HEK293 (cell line): ENCODE measurements around the gene ADIPOR2.

Source experiments
- CTCF ChIA-PET: fragments of 350-600 bp; formaldehyde crosslinking; extraction: SDS; loops from one replicate; lab custom pipeline; 2021; ENCODE audit warnings: antibody characterized with exemption; lab: Yijun Ruan, JAX
- POLR2A ChIA-PET: fragments of 300-600 bp; formaldehyde crosslinking; extraction: SDS; loops from one replicate; lab custom pipeline; 2020; ENCODE audit warnings: antibody characterized with exemption, inconsistent platforms; lab: Yijun Ruan, JAX
- H3K27ac ChIP-seq: fragments of 200-500 bp; sonication (Bioruptor generic); 2 replicates; pipeline ENCODE4 v1.5.1; 2014; ENCODE audit warnings: low read depth, low read length, control low read depth, inconsistent platforms; ENCODE audit errors: extremely low read depth
- H3K36me3 ChIP-seq, 2 experiments: fragments of 200-500 bp in 1 of 2; sonication (Bioruptor generic) in 1 of 2; 1 replicate in 1 of 2; 2 replicates in 1 of 2; pipeline ENCODE4 v1.5.1; 2014 to 2017; ENCODE audit warnings: inconsistent platforms in 2 of 2, low read length in 2 of 2; ENCODE audit not compliant: control insufficient read depth in 2 of 2, insufficient read depth in 1 of 2
- H3K4me1 ChIP-seq: fragments of 200-500 bp; sonication (Bioruptor generic); 2 replicates; pipeline ENCODE4 v1.5.1; 2014; ENCODE audit warnings: mild to moderate bottlenecking, low read length, inconsistent platforms; ENCODE audit not compliant: control insufficient read depth, insufficient read depth
- H3K4me3 ChIP-seq: 2 replicates; pipeline ENCODE4 v1.5.1; 2011; ENCODE audit warnings: low read depth, mild to moderate bottlenecking, control low read depth, low read length, moderate library complexity
- H3K9me3 ChIP-seq: fragments of 200-500 bp; sonication (Bioruptor generic); 2 replicates; pipeline ENCODE4 v1.5.1; 2014; ENCODE audit warnings: low read depth, low read length, inconsistent platforms; ENCODE audit not compliant: control insufficient read depth, insufficient read depth
- GLIS2 ChIP-seq: fragments of 450-650 bp; formaldehyde crosslinking; IDR thresholded peaks from 2 replicates; pipeline ENCODE4 v1.5.1; 2016; ENCODE audit warnings: missing biosample characterization, missing genetic modification characterization
- HOXD13 ChIP-seq: sonication (generic); formaldehyde crosslinking; IDR thresholded peaks from 2 replicates; pipeline ENCODE4 v1.8.0; 2022; ENCODE audit warnings: missing genetic modification reagents, borderline replicate concordance
- OVOL3 ChIP-seq: fragments of 450-650 bp; formaldehyde crosslinking; IDR thresholded peaks from 2 replicates; pipeline ENCODE4 v1.5.1; 2016; ENCODE audit warnings: missing biosample characterization, missing genetic modification characterization
- ZBTB8A ChIP-seq: fragments of 450-650 bp; formaldehyde crosslinking; IDR thresholded peaks from 2 replicates; pipeline ENCODE4 v1.5.1; 2016; ENCODE audit warnings: missing biosample characterization, missing genetic modification characterization
- ZNF10 ChIP-seq: fragments of 450-650 bp; formaldehyde crosslinking; IDR thresholded peaks from 2 replicates; pipeline ENCODE4 v1.5.1; 2017; ENCODE audit warnings: missing biosample characterization, missing genetic modification characterization
- ZNF138 ChIP-seq: fragments of 450-650 bp; formaldehyde crosslinking; IDR thresholded peaks from 2 replicates; pipeline ENCODE4 v1.5.1; 2016; ENCODE audit warnings: missing biosample characterization, missing genetic modification characterization, borderline replicate concordance
- ZNF274 ChIP-seq, 2 experiments: fragments of 200-500 bp in 1 of 2; fragments of 450-650 bp in 1 of 2; sonication (Bioruptor generic) in 1 of 2; formaldehyde crosslinking in 1 of 2; IDR thresholded peaks; 2 replicates each; pipeline versions ENCODE4 v1.5.1 to v1.6.1; 2014 to 2016; ENCODE audit warnings: borderline replicate concordance in 1 of 2, inconsistent platforms in 1 of 2, low read length in 1 of 2, missing biosample characterization in 1 of 2, missing genetic modification characterization in 1 of 2
- ZNF280C ChIP-seq: fragments of 450-650 bp; formaldehyde crosslinking; IDR thresholded peaks from 2 replicates; pipeline ENCODE4 v1.5.1; 2016; ENCODE audit warnings: missing biosample characterization, missing genetic modification characterization
- ZNF362 ChIP-seq: fragments of 450-650 bp; formaldehyde crosslinking; IDR thresholded peaks from 2 replicates; pipeline ENCODE4 v1.5.1; 2016; ENCODE audit warnings: missing biosample characterization, missing genetic modification characterization
- ZNF416 ChIP-seq: fragments of 450-650 bp; formaldehyde crosslinking; IDR thresholded peaks from 2 replicates; pipeline ENCODE4 v1.5.1; 2016; ENCODE audit warnings: missing biosample characterization, missing genetic modification characterization
- ZNF529 ChIP-seq: fragments of 450-650 bp; formaldehyde crosslinking; IDR thresholded peaks from 2 replicates; pipeline ENCODE4 v1.5.1; 2017; ENCODE audit warnings: missing genetic modification characterization, missing biosample characterization; ENCODE audit not compliant: insufficient replicate concordance
- ZNF530 ChIP-seq: fragments of 450-650 bp; formaldehyde crosslinking; IDR thresholded peaks from 2 replicates; pipeline ENCODE4 v1.5.1; 2016; ENCODE audit warnings: low read depth, missing biosample characterization, missing genetic modification characterization
- ZNF555 ChIP-seq: fragments of 450-650 bp; formaldehyde crosslinking; conservative IDR thresholded peaks from 2 replicates; pipeline ENCODE4 v1.5.1; 2017; ENCODE audit warnings: missing biosample characterization, mild to moderate bottlenecking, missing genetic modification characterization, inconsistent platforms
- ZNF561 ChIP-seq: fragments of 450-650 bp; IDR thresholded peaks from 2 replicates; pipeline ENCODE4 v1.5.1; 2018; ENCODE audit warnings: missing biosample characterization, missing genetic modification characterization, borderline replicate concordance
- ZNF670 ChIP-seq: fragments of 450-650 bp; formaldehyde crosslinking; IDR thresholded peaks from 2 replicates; pipeline ENCODE4 v1.5.1; 2016; ENCODE audit warnings: missing biosample characterization, missing genetic modification characterization, low read depth
- ZNF792 ChIP-seq: fragments of 450-650 bp; formaldehyde crosslinking; IDR thresholded peaks from 2 replicates; pipeline ENCODE4 v1.5.1; 2016; ENCODE audit warnings: missing biosample characterization, missing genetic modification characterization
- TF ChIP-seq, protein P1 (sequence below): fragments of 450-650 bp; formaldehyde crosslinking; IDR thresholded peaks from 2 replicates; pipeline ENCODE4; 2016; ENCODE audit warnings: missing biosample characterization, missing genetic modification characterization
- TF ChIP-seq, protein P2 (sequence below): fragments of 450-650 bp; formaldehyde crosslinking; IDR thresholded peaks from 2 replicates; pipeline ENCODE4 v1.5.1; 2017; ENCODE audit warnings: missing biosample characterization, missing genetic modification characterization
- TF ChIP-seq, protein P3 (sequence below): fragments of 450-650 bp; formaldehyde crosslinking; IDR thresholded peaks from 2 replicates; pipeline ENCODE4 v1.5.1; 2016; ENCODE audit warnings: missing biosample characterization, missing genetic modification characterization

ADIPOR2 gene

DNA sequence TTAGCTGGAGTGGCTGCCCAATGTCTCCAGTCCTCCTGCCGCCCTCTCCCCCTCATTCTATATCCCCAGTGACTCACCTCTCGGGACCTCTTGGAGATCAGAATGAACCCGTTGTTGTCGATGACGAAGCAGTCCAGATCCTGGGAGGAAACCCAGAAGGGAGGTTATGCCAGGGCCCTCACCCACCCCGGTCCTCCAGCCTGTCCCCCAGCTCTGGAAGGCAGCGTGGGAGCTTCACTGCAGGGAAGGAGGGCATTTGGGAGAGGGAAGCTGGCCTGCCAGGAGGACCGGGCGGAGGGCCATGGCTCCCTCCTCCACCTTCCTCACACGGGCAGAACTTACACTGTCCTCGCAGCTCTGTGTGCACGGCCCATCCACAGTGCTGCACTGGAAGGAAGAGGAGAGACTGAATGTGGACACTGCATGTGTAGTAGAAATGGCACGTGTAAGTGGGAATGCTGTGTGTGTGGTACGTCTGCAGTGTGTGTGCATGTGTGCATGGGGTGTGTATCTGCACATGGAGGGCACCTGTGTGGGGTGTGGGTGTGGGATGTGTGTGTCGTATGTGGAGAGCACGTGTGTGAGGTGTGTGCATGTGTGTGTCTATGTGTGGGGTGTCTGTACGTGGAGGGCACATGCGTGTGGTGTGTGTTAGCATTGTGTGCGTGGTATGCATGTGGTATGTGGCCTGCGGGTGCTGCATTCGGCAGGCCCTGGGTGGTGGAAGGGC is 119.5 kb downstream of the ADIPOR2 start:
- Histone ChIP-seq H3K4me1 (no peaks in the 10 kb centered on the region), H3K36me3 (no peaks in the 10 kb centered on the region), H3K4me3 (no peak overlapping the region), H3K9me3 (no peaks in the 10 kb centered on the region), H3K27ac (no peak overlapping the region)
- ChIA-PET CTCF (interaction anchor here (0.7 to 1.6 kb wide), 2 partner anchors 129 to 130 kb away, joined by 3 to 6 read pairs; no protein-coding TSS in a partner anchor), POLR2A (no interaction called here)
- no peak for TF ChIP-seq ZNF792 (tag by site-specific recombination)
- 0 out of 2 replicates have a peak, but pooled peaks have one; percentile 19 for TF ChIP-seq GLIS2
- TF ChIP-seq, protein P1, sequence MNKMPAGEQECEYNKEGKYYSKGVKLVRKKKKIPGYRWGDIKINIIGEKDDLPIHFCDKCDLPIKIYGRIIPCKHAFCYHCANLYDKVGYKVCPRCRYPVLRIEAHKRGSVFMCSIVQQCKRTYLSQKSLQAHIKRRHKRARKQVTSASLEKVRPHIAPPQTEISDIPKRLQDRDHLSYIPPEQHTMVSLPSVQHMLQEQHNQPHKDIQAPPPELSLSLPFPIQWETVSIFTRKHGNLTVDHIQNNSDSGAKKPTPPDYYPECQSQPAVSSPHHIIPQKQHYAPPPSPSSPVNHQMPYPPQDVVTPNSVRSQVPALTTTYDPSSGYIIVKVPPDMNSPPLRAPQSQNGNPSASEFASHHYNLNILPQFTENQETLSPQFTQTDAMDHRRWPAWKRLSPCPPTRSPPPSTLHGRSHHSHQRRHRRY (tag by site-specific recombination), result no peak
- no peak for TF ChIP-seq ZNF416 (tag by site-specific recombination)
- no peak for TF ChIP-seq ZNF670 (tag by site-specific recombination)
- no peak for TF ChIP-seq ZBTB8A
- TF ChIP-seq, protein P2, sequence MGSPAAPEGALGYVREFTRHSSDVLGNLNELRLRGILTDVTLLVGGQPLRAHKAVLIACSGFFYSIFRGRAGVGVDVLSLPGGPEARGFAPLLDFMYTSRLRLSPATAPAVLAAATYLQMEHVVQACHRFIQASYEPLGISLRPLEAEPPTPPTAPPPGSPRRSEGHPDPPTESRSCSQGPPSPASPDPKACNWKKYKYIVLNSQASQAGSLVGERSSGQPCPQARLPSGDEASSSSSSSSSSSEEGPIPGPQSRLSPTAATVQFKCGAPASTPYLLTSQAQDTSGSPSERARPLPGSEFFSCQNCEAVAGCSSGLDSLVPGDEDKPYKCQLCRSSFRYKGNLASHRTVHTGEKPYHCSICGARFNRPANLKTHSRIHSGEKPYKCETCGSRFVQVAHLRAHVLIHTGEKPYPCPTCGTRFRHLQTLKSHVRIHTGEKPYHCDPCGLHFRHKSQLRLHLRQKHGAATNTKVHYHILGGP (tag by site-specific recombination), result no peak
- no peak for TF ChIP-seq ZNF555 (tag by site-specific recombination)

DNA sequence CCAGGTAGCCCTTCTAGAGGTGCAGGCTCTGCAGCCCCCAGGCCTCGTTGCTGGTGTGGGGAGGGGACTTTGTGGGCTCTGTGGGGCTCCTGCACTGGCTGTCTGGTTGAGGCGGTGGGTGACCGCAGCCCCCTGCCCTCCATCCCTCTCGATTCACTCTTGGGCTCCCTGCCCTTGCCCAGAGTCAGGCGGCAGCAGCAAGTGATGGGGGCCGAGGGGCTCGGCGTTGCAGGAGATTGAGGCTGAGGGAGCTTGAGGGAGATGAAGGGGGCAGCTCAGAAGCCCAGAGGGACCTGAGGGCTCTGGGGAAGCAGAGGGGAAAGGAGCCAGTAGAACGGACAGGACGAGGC is 120.0 kb downstream of the ADIPOR2 start:
- Histone ChIP-seq H3K4me1 (no peaks in the 10 kb centered on the region), H3K36me3 (no peaks in the 10 kb centered on the region), H3K4me3 (no peak overlapping the region), H3K9me3 (no peaks in the 10 kb centered on the region), H3K27ac (no peak overlapping the region)
- POLR2A ChIA-PET, result no interaction called here
- no peak for TF ChIP-seq ZNF274 (IDR thresholded peaks at IDR 0.05; ENCODE audit: low read length)
- no peak for TF ChIP-seq ZNF274 (tag by site-specific recombination; IDR thresholded peaks at IDR 0.05; ENCODE audit: borderline replicate concordance)
- no peak for TF ChIP-seq ZNF561
- TF ChIP-seq ZNF280C (tag by site-specific recombination), result no peak
- TF ChIP-seq HOXD13 (CRISPR knock-in tag), result no peak
- no peak for TF ChIP-seq ZNF138 (tag by site-specific recombination)
- CTCF ChIA-PET, result interaction anchor here (0.5 to 1.6 kb wide), 5 partner anchors 10 to 195 kb away, joined by 3 to 6 read pairs (median 6); no protein-coding TSS in a partner anchor

DNA sequence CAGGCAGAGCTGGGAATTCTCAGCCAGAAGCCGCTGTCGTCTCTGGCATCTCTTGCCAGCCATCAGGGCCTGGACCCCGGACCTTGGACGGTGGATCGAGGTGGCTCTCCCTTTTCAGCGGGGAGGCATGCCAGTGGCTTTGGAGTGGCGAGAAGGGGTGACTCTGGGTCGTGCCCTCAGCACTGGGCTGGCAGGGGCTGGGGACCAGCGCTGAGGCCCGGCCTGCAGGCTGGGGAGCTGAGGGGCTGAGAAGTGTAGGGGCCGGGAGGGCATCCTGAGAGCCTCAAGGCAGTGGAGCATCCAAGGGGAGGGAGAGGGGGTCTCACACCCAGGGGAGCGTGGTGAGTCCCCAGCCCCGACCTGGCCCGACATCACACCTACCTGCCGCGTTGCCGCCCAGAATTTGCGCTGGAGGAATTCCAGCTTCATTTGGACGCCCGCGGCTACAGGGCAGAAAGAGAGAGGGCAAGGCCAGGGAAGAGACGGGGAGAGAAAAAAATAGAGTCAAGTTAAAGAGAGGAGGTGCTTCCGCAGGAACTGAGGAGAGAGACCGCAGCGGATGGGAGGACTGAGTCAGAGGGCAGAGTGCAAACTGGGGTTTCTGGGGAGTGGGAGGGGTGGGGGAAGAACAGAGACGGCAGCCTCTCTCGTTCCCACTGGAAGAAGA is 120.5 kb downstream of the ADIPOR2 start:
- H3K4me1 ChIP-seq, result no peaks in the 10 kb centered on the region
- no peaks in the 10 kb centered on the region for H3K9me3 ChIP-seq
- ChIA-PET POLR2A (interaction anchor here (0.5 kb wide), 1 partner anchor 225 kb away, joined by 6 read pairs; no protein-coding TSS in a partner anchor), CTCF (interaction anchor here (0.5 to 1.6 kb wide), 6 partner anchors 10 to 195 kb away, joined by 3 to 6 read pairs (median 6); no protein-coding TSS in a partner anchor)
- H3K27ac ChIP-seq, result no peak overlapping the region
- no peaks in the 10 kb centered on the region for H3K36me3 ChIP-seq
- H3K4me3 ChIP-seq, result no peak overlapping the region
- TF ChIP-seq ZNF10 (tag by site-specific recombination) (no peak), ZNF529 (tag by site-specific recombination) (no peak), ZNF362 (tag by site-specific recombination) (no peak), ZNF561 (no peak), OVOL3 (no peak), ZNF530 (tag by site-specific recombination) (no peak)
- TF ChIP-seq, protein P3, sequence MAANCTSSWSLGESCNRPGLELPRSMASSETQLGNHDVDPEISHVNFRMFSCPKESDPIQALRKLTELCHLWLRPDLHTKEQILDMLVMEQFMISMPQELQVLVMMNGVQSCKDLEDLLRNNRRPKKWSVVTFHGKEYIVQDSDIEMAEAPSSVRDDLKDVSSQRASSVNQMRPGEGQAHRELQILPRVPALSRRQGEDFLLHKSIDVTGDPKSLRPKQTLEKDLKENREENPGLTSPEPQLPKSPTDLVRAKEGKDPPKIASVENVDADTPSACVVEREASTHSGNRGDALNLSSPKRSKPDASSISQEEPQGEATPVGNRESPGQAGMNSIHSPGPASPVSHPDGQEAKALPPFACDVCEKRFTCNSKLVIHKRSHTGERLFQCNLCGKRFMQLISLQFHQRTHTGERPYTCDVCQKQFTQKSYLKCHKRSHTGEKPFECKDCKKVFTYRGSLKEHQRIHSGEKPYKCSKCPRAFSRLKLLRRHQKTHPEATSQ (tag by site-specific recombination), result no peak
